K562 (cell line): ENCODE data around the gene CCDC54. TPM values are rescaled to one million over a fixed set of nuclear protein-coding genes. Genes with fewer than 3 reads are reported as not detected.

ENCODE experiments used
- ATAC-seq: fragments of 200-7000 bp; cut with Tn5 transposase; 3 replicates; pipeline ENCODE4 v1.9.1; 2020; ENCODE audit warnings: moderate library complexity
- BruUV-seq: library from RNA; stranded (reverse); fragments of 400-500 nt; replicated peaks from 2 replicates; lab custom pipeline; 2021; lab: Mats Ljungman, UMichigan
- CTCF ChIA-PET: fragments of 300-600 bp; formaldehyde crosslinking; extraction: SDS; loops from one replicate; lab custom pipeline; 2021; ENCODE audit warnings: low intra/inter-chr PET ratio; lab: Yijun Ruan, JAX
- POLR2A ChIA-PET: fragments of 300-600, 350-650 bp; sonication (Branson Sonifier 250); formaldehyde crosslinking; extraction: SDS; loops from one replicate; lab custom pipeline; 2021; ENCODE audit warnings: antibody characterized with exemption, inconsistent platforms; lab: Yijun Ruan, JAX
- DNase-seq, 4 experiments: peaks; one replicate each; pipeline versions ENCODE4 v3.0.0 to v3.0.0-alpha.2; 2011 to 2018; ENCODE audit warnings: low spot score in 3 of 4, mixed read lengths in 3 of 4; ENCODE audit errors: extremely low read depth in 1 of 4
- FAIRE-seq: peaks from 2 replicates; lab custom pipeline; 2011; peaks lifted over from hg19 to GRCh38; lab: Jason Lieb, UNC
- H2AFZ ChIP-seq: 2 replicates; pipeline ENCODE4 v1.6.0; 2011; ENCODE audit warnings: low read depth, low read length, control low read depth, inconsistent platforms
- H3K27ac ChIP-seq: fragments of 200-600 bp; 3 replicates; pipeline ENCODE4 v1.8.0; 2011; ENCODE audit warnings: low read depth, mild to moderate bottlenecking, control low read depth, inconsistent platforms, low read length, moderate library complexity, mixed read lengths; ENCODE audit errors: extremely low read depth
- H3K27me3 ChIP-seq, 2 experiments: fragments of 300-600 bp in 1 of 2; 2 replicates in 1 of 2; 3 replicates in 1 of 2; pipeline versions ENCODE4 v1.6.0 to v1.8.0; 2011; ENCODE audit warnings: inconsistent platforms in 2 of 2, low read length in 2 of 2, mild to moderate bottlenecking in 1 of 2, mixed read lengths in 1 of 2, moderate library complexity in 1 of 2; ENCODE audit not compliant: control insufficient read depth in 2 of 2, insufficient read depth in 2 of 2
- H3K36me3 ChIP-seq: fragments of 300-600 bp; 3 replicates; pipeline ENCODE4 v1.8.0; 2011; ENCODE audit warnings: mild to moderate bottlenecking, low read length, inconsistent platforms; ENCODE audit not compliant: control insufficient read depth, insufficient read depth
- H3K4me1 ChIP-seq, 2 experiments: fragments of 200-600 bp in 1 of 2; replicated peaks in 1 of 2; 2 replicates in 1 of 2; 3 replicates in 1 of 2; pipeline versions ENCODE4 v1.5.1 to v1.8.0; 2011; ENCODE audit warnings: inconsistent platforms in 2 of 2, low read length in 2 of 2, mild to moderate bottlenecking in 1 of 2, mixed read lengths in 1 of 2, moderate library complexity in 1 of 2; ENCODE audit not compliant: control insufficient read depth in 2 of 2, insufficient read depth in 2 of 2
- H3K4me2 ChIP-seq: 2 replicates; pipeline ENCODE4 v1.6.1; 2011; ENCODE audit warnings: low read length, control low read depth, inconsistent platforms, mixed read lengths; ENCODE audit not compliant: insufficient read depth
- H3K4me3 ChIP-seq: fragments of 200-600 bp; sonication (generic), shearing (Covaris generic); 2 replicates; pipeline ENCODE4 v1.5.1; 2016; ENCODE audit warnings: control low read depth, inconsistent platforms
- H3K79me2 ChIP-seq: fragments of 200-600 bp; 3 replicates; pipeline ENCODE4 v1.8.0; 2011; ENCODE audit warnings: low read length, inconsistent platforms; ENCODE audit not compliant: control insufficient read depth, insufficient read depth
- H3K9ac ChIP-seq, 2 experiments: 2 replicates each; pipeline versions ENCODE4 v1.6.0 to v1.6.1; 2011; ENCODE audit warnings: low read depth in 2 of 2, low read length in 2 of 2, control low read depth in 1 of 2, inconsistent platforms in 1 of 2, mild to moderate bottlenecking in 1 of 2, mixed read lengths in 1 of 2; ENCODE audit not compliant: insufficient read depth in 1 of 2
- H3K9me1 ChIP-seq: one replicate; pipeline ENCODE4 v1.6.0; 2011; ENCODE audit warnings: inconsistent platforms, mild to moderate bottlenecking, low read length, moderate library complexity; ENCODE audit not compliant: control insufficient read depth, insufficient read depth
- H3K9me3 ChIP-seq: replicated peaks from 2 replicates; pipeline ENCODE4 v1.5.1; 2011; ENCODE audit warnings: low read depth, low read length, inconsistent platforms; ENCODE audit not compliant: control insufficient read depth, insufficient read depth
- H4K20me1 ChIP-seq: replicated peaks from 2 replicates; pipeline ENCODE4 v1.6.1; 2011; ENCODE audit warnings: low read length, inconsistent platforms, mixed read lengths; ENCODE audit not compliant: control insufficient read depth, insufficient read depth
- ARHGAP35 ChIP-seq: fragments of 450-650 bp; IDR thresholded peaks from 2 replicates; pipeline ENCODE4 v1.6.1; 2018; ENCODE audit not compliant: partially characterized antibody
- ATF4 ChIP-seq: fragments of 450-650 bp; formaldehyde crosslinking; IDR thresholded peaks from 2 replicates; pipeline ENCODE4 v1.4.0; 2022; ENCODE audit warnings: mild to moderate bottlenecking, moderate library complexity
- CEBPB ChIP-seq: fragments of 450-650 bp; IDR thresholded peaks from 2 replicates; pipeline ENCODE4 v1.6.1; 2016; ENCODE audit warnings: missing genetic modification characterization, missing compliant biosample characterization
- HDAC2 ChIP-seq: fragments of 450-650 bp; IDR thresholded peaks from 2 replicates; pipeline ENCODE4 v1.6.1; 2016; ENCODE audit warnings: mild to moderate bottlenecking
- HLTF ChIP-seq: fragments of 450-650 bp; IDR thresholded peaks from 2 replicates; pipeline ENCODE4 v1.6.1; 2016
- JUNB ChIP-seq: fragments of 450-650 bp; formaldehyde crosslinking; conservative IDR thresholded peaks from 2 replicates; pipeline ENCODE4 v1.4.0; 2020; ENCODE audit warnings: mild to moderate bottlenecking
- KDM1A ChIP-seq, 2 experiments: fragments of 450-650 bp; IDR thresholded peaks; 2 replicates each; pipeline ENCODE4 v1.6.1; 2016; ENCODE audit warnings: mild to moderate bottlenecking in 2 of 2
- MXI1 ChIP-seq: IDR thresholded peaks from 2 replicates; pipeline ENCODE4 v1.6.1; 2011; ENCODE audit warnings: low read depth, mild to moderate bottlenecking, improper control_type of control experiment, low read length
- PCBP2 ChIP-seq: fragments of 200-400 bp; formaldehyde crosslinking; IDR thresholded peaks from 2 replicates; pipeline ENCODE4 v1.6.1; 2018; ENCODE audit warnings: low read length, low read depth, mild to moderate bottlenecking, moderate library complexity; ENCODE audit not compliant: poor library complexity, severe bottlenecking
- PTTG1 ChIP-seq: fragments of 450-650 bp; IDR thresholded peaks from 2 replicates; pipeline ENCODE4 v1.6.1; 2016; ENCODE audit warnings: low read depth, mild to moderate bottlenecking, missing genetic modification characterization, missing compliant biosample characterization
- SP2 ChIP-seq: IDR thresholded peaks from 2 replicates; pipeline ENCODE4 v1.6.1; 2011; ENCODE audit warnings: mild to moderate bottlenecking, low read depth, low read length, moderate library complexity; ENCODE audit not compliant: poor library complexity, severe bottlenecking; ENCODE audit errors: extremely low read depth
- TBL1XR1 ChIP-seq, 2 experiments: IDR thresholded peaks; 2 replicates each; pipeline ENCODE4 v1.6.1; 2012; ENCODE audit warnings: improper control_type of control experiment in 2 of 2, low read length in 2 of 2, mild to moderate bottlenecking in 1 of 2
- TRIM25 ChIP-seq: fragments of 450-650 bp; IDR thresholded peaks from 2 replicates; pipeline ENCODE4 v1.7.0; 2016; ENCODE audit warnings: borderline replicate concordance
- ZNF224 ChIP-seq: sonication (generic); formaldehyde crosslinking; IDR thresholded peaks from 2 replicates; pipeline ENCODE4 v1.8.0; 2022; ENCODE audit warnings: mild to moderate bottlenecking, missing genetic modification reagents
- ZNF239 ChIP-seq: fragments of 250-450 bp; sonication (Bioruptor Pico); IDR thresholded peaks from 2 replicates; pipeline ENCODE4 v1.4.0; 2020; ENCODE audit warnings: mild to moderate bottlenecking
- WGBS: fragments of 100-300 bp; shearing (Covaris generic); methylation state at CpG from one replicate; pipeline ENCODE4 v1.1.6; 2016; ENCODE audit warnings: low coverage, mixed read lengths; ENCODE audit not compliant: insufficient coverage; ENCODE audit errors: missing lambda C conversion rate; 5-methylcytosine and 5-hydroxymethylcytosine counted together
- in situ Hi-C: fragments of 300-500 bp; cut with MboI; formaldehyde crosslinking; loops from 4 replicates; pipeline ENCODE4 v1.15.0; 2018; ENCODE audit warnings: inconsistent platforms, mixed read lengths
- intact Hi-C: fragments of 100-400 bp; cut with micrococcal nuclease; formaldehyde crosslinking; loops from 2 replicates; pipeline ENCODE4 v1.14.2; 2022
- polyA plus RNA-seq, 8 experiments: library from polyadenylated mRNA; depleted of rRNA in 4 of 8; stranded (reverse) in 5 of 8; unstranded in 3 of 8; fragments of >200 nt; fragmentation: Nextera tagmentation in 2 of 8; fragmentation: Illumina TruSeq in 1 of 8; extraction: Ambion mirVana in 2 of 8; extraction: Trizol in 1 of 8; gene quantifications; 2 replicates each; pipeline versions ENCODE4 v1.2.1 to v1.2.3, GENCODE V29; 2011 to 2014; ENCODE audit warnings: inconsistent platforms in 1 of 8, missing spikeins in 1 of 8
- total RNA-seq, 7 experiments: library from RNA; depleted of rRNA in 6 of 7; stranded (reverse); fragments of >200 nt in 6 of 7; fragmentation: Illumina TruSeq in 2 of 7; extraction: Trizol in 2 of 7; gene quantifications; 2 replicates each; pipeline versions ENCODE4 v1.2.1 to v1.2.3, GENCODE V29; 2011 to 2021; ENCODE audit warnings: low replicate concordance in 1 of 7

CCDC54 gene
- total and polyA plus RNA-seq, 9 of the 15 experiments (the other 6 are each of a cell fraction or from before 2014, with no cell fraction given): not detected

GRCh38 chr3:107394502-107394901 is 17.3 kb downstream of the CCDC54 start:
- Histone ChIP-seq H3K27ac (no peak overlapping the region), H3K27me3 (no peaks in the 10 kb centered on the region), H2AFZ (no peak overlapping the region), H3K4me2 (no peak overlapping the region), H3K36me3 (no peaks in the 10 kb centered on the region), H4K20me1 (no peaks in the 10 kb centered on the region), H3K4me1 (no peaks in the 10 kb centered on the region), H3K9me3 (no peaks in the 10 kb centered on the region), H3K9me1 (no peaks in the 10 kb centered on the region), H3K79me2 (no peaks in the 10 kb centered on the region), H3K4me3 (no peak overlapping the region), H3K9ac (no peak overlapping the region)
- DNase-seq (no peak), FAIRE-seq (no peak), ATAC-seq (no peak)
- no TSS peak for BruUV-seq
- 0% methylated on average over 1 of the region's 1 CpG for WGBS
- no peak for TF ChIP-seq TRIM25
- TF ChIP-seq MXI1: no peak
- TF ChIP-seq ZNF239 (CRISPR knock-in tag): no peak
- no peak for TF ChIP-seq PTTG1 (tag)
- no peak for TF ChIP-seq TBL1XR1 (IDR thresholded peaks at IDR 0.05; ENCODE audit: low read length in 2 of 2)
- no peak for TF ChIP-seq ARHGAP35
- TF ChIP-seq PCBP2: no peak
- no peak for TF ChIP-seq KDM1A (IDR thresholded peaks at IDR 0.05)
- TF ChIP-seq HDAC2: no peak
- TF ChIP-seq CEBPB (tag): no peak
- TF ChIP-seq ZNF224 (CRISPR knock-in tag): no peak
- no peak for TF ChIP-seq ATF4
- TF ChIP-seq HLTF: no peak
- TF ChIP-seq SP2: no peak
- no peak for TF ChIP-seq JUNB (CRISPR knock-in tag)
- in situ Hi-C loops: no loop called here
- ChIA-PET CTCF (no interaction called here), POLR2A (no interaction called here)
- intact Hi-C loops: no loop called here
